Activated CD4-positive, alpha-beta T cell treated with anti-CD3 and anti-CD28 coated beads for 36 hours (primary cell): ENCODE results near the gene DOCK10. TPM values are rescaled to one million over a fixed set of nuclear protein-coding genes. Genes with fewer than 3 reads are reported as not detected.
"Not testable (repeated sequence)": the region's sequence is repeated elsewhere in the genome, so short reads cannot be mapped to it uniquely, and the experiment has no call there.

Source experiments
- ATAC-seq: fragments of 200-7000 bp; cut with Tn5 transposase; one replicate; pipeline ENCODE4 v1.10.0; 2021; ENCODE audit warnings: mild to moderate bottlenecking, moderate library complexity
- CTCF ChIA-PET: fragments of 350-600 bp; sonication (Branson Sonifier 250); formaldehyde crosslinking; loops from one replicate; lab custom pipeline; 2021; ENCODE audit warnings: antibody characterized with exemption; lab: Charles Lee
- POLR2A ChIA-PET: fragments of 350-600 bp; sonication (Branson Sonifier 250); formaldehyde crosslinking; loops from one replicate; lab custom pipeline; 2021; ENCODE audit warnings: antibody characterized with exemption, inconsistent platforms; lab: Charles Lee
- DNase-seq: peaks from one replicate; pipeline ENCODE4 v3.0.0-alpha.2; 2020
- H3K27ac Mint-ChIP-seq: one replicate; pipeline ENCODE4 v1.8.0; 2021; ENCODE audit warnings: mixed read lengths
- H3K27me3 Mint-ChIP-seq: one replicate; pipeline ENCODE4 v1.8.0; 2021; ENCODE audit warnings: mixed read lengths
- H3K36me3 Mint-ChIP-seq: one replicate; pipeline ENCODE4 v1.8.0; 2021; ENCODE audit warnings: low read depth, mixed read lengths
- H3K4me1 Mint-ChIP-seq: one replicate; pipeline ENCODE4 v1.8.0; 2021; ENCODE audit warnings: mixed read lengths
- H3K4me3 Mint-ChIP-seq: one replicate; pipeline ENCODE4 v1.8.0; 2021; ENCODE audit warnings: mild to moderate bottlenecking, moderate library complexity, mixed read lengths
- H3K9me3 Mint-ChIP-seq: one replicate; pipeline ENCODE4 v1.8.0; 2021; ENCODE audit warnings: low read depth, mixed read lengths
- intact Hi-C, 2 experiments: fragments of 100-400 bp; cut with DNase I in 1 of 2; cut with micrococcal nuclease in 1 of 2; formaldehyde crosslinking; loops; one replicate each; pipeline versions ENCODE4 v1.14.2 to v1.15.1; 2022 to 2024; cut with DNase I, micrococcal nuclease
- total RNA-seq, 2 experiments: library from RNA; stranded (reverse); gene quantifications; one replicate each; pipeline ENCODE4 v1.2.3, GENCODE V29; 2021

The DOCK10 gene
- total RNA-seq, 2 experiments from 2014 or later: 177 to 196 TPM

- peak overlapping the region; percentile 89 for H3K27ac Mint-ChIP-seq
- intact Hi-C loops: loop anchor here in 1 of 2 experiments (1.0 to 2.0 kb wide), 2 partner anchors 14 to 17 kb away; no protein-coding TSS in a partner anchor
- peak overlapping the region; percentile 40 for H3K4me3 Mint-ChIP-seq
- CTCF ChIA-PET: interaction anchor here (0.6 to 2.2 kb wide), 2 partner anchors 11 to 12 kb away, joined by 3 to 5 read pairs; no protein-coding TSS in a partner anchor
- POLR2A ChIA-PET: interaction anchor here (0.6 to 1.1 kb wide), 3 partner anchors 16 to 42 kb away, joined by 3 to 6 read pairs (median 3); no protein-coding TSS in a partner anchor
- peaks cover 30% of the 10 kb centered on the region for H3K36me3 Mint-ChIP-seq
- ATAC-seq: peak; percentile 59
- H3K4me1 Mint-ChIP-seq: peaks cover 86% of the 10 kb centered on the region
- DNase-seq: peak; percentile 41
- H3K27me3 Mint-ChIP-seq: no peaks in the 10 kb centered on the region
- no peaks in the 10 kb centered on the region for H3K9me3 Mint-ChIP-seq
Observed at GRCh38 chr2:224951723-224952481, 90.4 kb downstream of the DOCK10 start.

GRCh38 chr2:224948859-224949258, 93.4 kb downstream of the DOCK10 start:
- POLR2A ChIA-PET: no interaction called here
- peak overlapping the region; percentile 59 for H3K27ac Mint-ChIP-seq
- H3K27me3 Mint-ChIP-seq: no peaks in the 10 kb centered on the region
- DNase-seq (no peak), ATAC-seq (no peak)
- H3K9me3 Mint-ChIP-seq: no peaks in the 10 kb centered on the region
- H3K36me3 Mint-ChIP-seq: peaks cover 35% of the 10 kb centered on the region
- CTCF ChIA-PET: interaction anchor here (1.0 to 1.2 kb wide), 3 partner anchors 23 to 59 kb away, joined by 3 read pairs; no protein-coding TSS in a partner anchor
- peaks cover 68% of the 10 kb centered on the region for H3K4me1 Mint-ChIP-seq
- intact Hi-C loops: loop anchor here (5.0 to 10.0 kb wide), 3 partner anchors 33 to 1886 kb away; partner anchors contain the start of gene RHBDD1 (in 1 of the 2)
- no peak overlapping the region for H3K4me3 Mint-ChIP-seq

GRCh38 chr2:224948005-224948404, 94.3 kb downstream of the DOCK10 start:
- no peak for ATAC-seq
- no peak for DNase-seq
- Mint-ChIP-seq H3K36me3 (peaks cover 29% of the 10 kb centered on the region), H3K4me1 (peaks cover 65% of the 10 kb centered on the region), H3K27ac (peak overlapping the region; percentile 55), H3K4me3 (no peak overlapping the region), H3K9me3 (no peaks in the 10 kb centered on the region), H3K27me3 (no peaks in the 10 kb centered on the region)
- ChIA-PET POLR2A (interaction anchor here (5.6 kb wide), 1 partner anchor 21 kb away, joined by 56 read pairs; no protein-coding TSS in a partner anchor), CTCF (interaction anchor here (0.6 to 2.1 kb wide), 6 partner anchors 14 to 78 kb away, joined by 3 to 5 read pairs (median 3); no protein-coding TSS in a partner anchor)
- intact Hi-C loops: loop anchor here (5.0 to 10.0 kb wide), 3 partner anchors 34 to 1887 kb away; partner anchors contain the start of gene RHBDD1 (in 1 of the 2)

- Mint-ChIP-seq H3K27me3 (no peaks in the 10 kb centered on the region), H3K4me1 (peaks cover 61% of the 10 kb centered on the region), H3K9me3 (no peaks in the 10 kb centered on the region), H3K36me3 (peaks cover 28% of the 10 kb centered on the region), H3K4me3 (peak overlapping the region; percentile 79), H3K27ac (peak overlapping the region; percentile 91)
- no peak for DNase-seq
- CTCF ChIA-PET: interaction anchor here (0.6 to 2.1 kb wide), 3 partner anchors 14 to 78 kb away, joined by 3 to 5 read pairs (median 3); no protein-coding TSS in a partner anchor
- POLR2A ChIA-PET: interaction anchor here (0.7 to 5.6 kb wide), 5 partner anchors 9 to 96 kb away, joined by 3 to 56 read pairs (median 4); no protein-coding TSS in a partner anchor
- intact Hi-C loops: loop anchor here (1.0 to 10.0 kb wide), 4 partner anchors 22 to 1887 kb away; partner anchors contain the start of gene RHBDD1 (in 1 of the 2)
- ATAC-seq: no peak
Observed at GRCh38 chr2:224947566-224947965, 94.7 kb downstream of the DOCK10 start.

- Mint-ChIP-seq H3K4me3 (peak overlapping the region; percentile 79), H3K9me3 (no peaks in the 10 kb centered on the region), H3K36me3 (peaks cover 29% of the 10 kb centered on the region), H3K27me3 (no peaks in the 10 kb centered on the region), H3K4me1 (peaks cover 61% of the 10 kb centered on the region), H3K27ac (peak overlapping the region; percentile 91)
- intact Hi-C loops: loop anchor here (1.0 to 10.0 kb wide), 4 partner anchors 22 to 1888 kb away; partner anchors contain the start of gene RHBDD1 (in 1 of the 2)
- ChIA-PET POLR2A (interaction anchor here (0.7 to 5.6 kb wide), 6 partner anchors 9 to 96 kb away, joined by 3 to 56 read pairs (median 4); no protein-coding TSS in a partner anchor), CTCF (interaction anchor here (0.7 to 4.4 kb wide), 4 partner anchors 8 to 63 kb away, joined by 3 to 31 read pairs (median 4); no protein-coding TSS in a partner anchor)
- DNase-seq (no peak), ATAC-seq (peak; percentile 63)
Observed at GRCh38 chr2:224946895-224947294, 95.4 kb downstream of the DOCK10 start.

GRCh38 chr2:224944707-224945547, 97.3 kb downstream of the DOCK10 start:
- Mint-ChIP-seq H3K4me3 (peak overlapping the region; percentile 79), H3K27me3 (no peaks in the 10 kb centered on the region), H3K9me3 (no peaks in the 10 kb centered on the region), H3K27ac (peak overlapping the region; percentile 99), H3K36me3 (peaks cover 44% of the 10 kb centered on the region), H3K4me1 (peaks cover 65% of the 10 kb centered on the region)
- CTCF ChIA-PET: interaction anchor here (4.4 kb wide), 1 partner anchor 17 kb away, joined by 31 read pairs; no protein-coding TSS in a partner anchor
- POLR2A ChIA-PET: interaction anchor here (1.4 to 5.6 kb wide), 3 partner anchors 8 to 18 kb away, joined by 4 to 56 read pairs (median 5); no protein-coding TSS in a partner anchor
- ATAC-seq (peak; percentile 17), DNase-seq (no peak)
- intact Hi-C loops: loop anchor here (2.0 to 10.0 kb wide), 5 partner anchors 37 to 1892 kb away; partner anchors contain the start of gene RHBDD1 (in 2 of the 2)

GRCh38 chr2:224943601-224944041, 98.6 kb downstream of the DOCK10 start:
- Mint-ChIP-seq H3K36me3 (peaks cover 45% of the 10 kb centered on the region), H3K4me3 (peak overlapping the region; percentile 79)

GRCh38 chr2:224941960-224942359, 100.3 kb downstream of the DOCK10 start:
- peaks cover 54% of the 10 kb centered on the region for H3K36me3 Mint-ChIP-seq
- intact Hi-C loops: loop anchor here (5.0 to 10.0 kb wide), 2 partner anchors 1893 to 1895 kb away; partner anchors contain the start of gene RHBDD1 (in 2 of the 2)

More at GRCh38 chr2:224943601-224944041, 98.6 kb downstream of the DOCK10 start:
- not testable (repeated sequence) for H3K9me3 Mint-ChIP-seq, H3K27me3 Mint-ChIP-seq
- peak overlapping the region; percentile 99 for H3K27ac Mint-ChIP-seq
- POLR2A ChIA-PET: interaction anchor here (0.6 to 5.6 kb wide), 5 partner anchors 10 to 16 kb away, joined by 3 to 56 read pairs (median 3); no protein-coding TSS in a partner anchor
- intact Hi-C loops: loop anchor here (1.0 to 10.0 kb wide), 5 partner anchors 15 to 1894 kb away; partner anchors contain the start of gene RHBDD1 (in 2 of the 2)
- ATAC-seq (peak; percentile 25), DNase-seq (peak; percentile 85)
- H3K4me1 Mint-ChIP-seq: peaks cover 62% of the 10 kb centered on the region
- CTCF ChIA-PET: interaction anchor here (1.1 to 4.4 kb wide), 6 partner anchors 11 to 67 kb away, joined by 3 to 31 read pairs (median 4); no protein-coding TSS in a partner anchor

GRCh38 chr2:224940618-224941017, 101.7 kb downstream of the DOCK10 start:
- peak; percentile 56 for DNase-seq
- Mint-ChIP-seq H3K36me3 (peaks cover 58% of the 10 kb centered on the region), H3K9me3 (no peaks in the 10 kb centered on the region), H3K4me1 (peaks cover 73% of the 10 kb centered on the region), H3K4me3 (peak overlapping the region; percentile 63), H3K27me3 (no peaks in the 10 kb centered on the region), H3K27ac (peak overlapping the region; percentile 89)
- CTCF ChIA-PET: interaction anchor here (1.0 to 5.1 kb wide), 5 partner anchors 10 to 59 kb away, joined by 3 to 53 read pairs (median 4); no protein-coding TSS in a partner anchor
- peak; percentile 27 for ATAC-seq
- POLR2A ChIA-PET: interaction anchor here (0.5 to 3.1 kb wide), 2 partner anchors 14 to 1045 kb away, joined by 3 to 21 read pairs; no protein-coding TSS in a partner anchor
- intact Hi-C loops: loop anchor here (5.0 to 10.0 kb wide), 2 partner anchors 1894 to 1897 kb away; partner anchors contain the start of gene RHBDD1 (in 2 of the 2)

More at GRCh38 chr2:224941960-224942359, 100.3 kb downstream of the DOCK10 start:
- ATAC-seq: no peak
- Mint-ChIP-seq H3K4me3 (peak overlapping the region; percentile 79), H3K4me1 (peaks cover 62% of the 10 kb centered on the region), H3K27me3 (no peaks in the 10 kb centered on the region), H3K27ac (peak overlapping the region; percentile 94), H3K9me3 (no peaks in the 10 kb centered on the region)
- no peak for DNase-seq
- ChIA-PET CTCF (interaction anchor here (0.7 to 1.6 kb wide), 3 partner anchors 29 to 61 kb away, joined by 3 to 4 read pairs (median 4); no protein-coding TSS in a partner anchor), POLR2A (interaction anchor here (3.1 kb wide), 1 partner anchor 15 kb away, joined by 21 read pairs; no protein-coding TSS in a partner anchor)
